SK-N-SH (cell line): Measurements from ENCODE around the gene RABL6. TPM values are rescaled to one million over a fixed set of nuclear protein-coding genes. Genes with fewer than 3 reads are reported as not detected.

Experiments
- CTCF ChIA-PET: fragments of 300-600, 350-600 bp; formaldehyde crosslinking; extraction: SDS; loops from one replicate; lab custom pipeline; 2021; lab: Yijun Ruan, JAX
- POLR2A ChIA-PET: fragments of 350-600 bp; sonication (Branson Sonifier 250); formaldehyde crosslinking; extraction: SDS; loops from one replicate; lab custom pipeline; 2020; ENCODE audit warnings: antibody characterized with exemption, inconsistent platforms; lab: Yijun Ruan, JAX
- DNase-seq: peaks from one replicate; pipeline ENCODE4 v3.0.0; 2012
- H2AFZ ChIP-seq: fragments of 200-600 bp; sonication (generic); 2 replicates; pipeline ENCODE4 v1.8.1; 2016; ENCODE audit warnings: antibody characterized with exemption, mild to moderate bottlenecking, low read depth
- H3F3A ChIP-seq: fragments of 200-600 bp; sonication (generic); replicated peaks from 2 replicates; pipeline ENCODE3; 2016; ENCODE audit warnings: antibody characterized with exemption, mild to moderate bottlenecking; ENCODE audit not compliant: insufficient read depth
- H3K27ac ChIP-seq, 2 experiments: fragments of 200-500 bp in 1 of 2; fragments of 200-600 bp in 1 of 2; sonication (Bioruptor generic) in 1 of 2; sonication (generic), shearing (Covaris generic) in 1 of 2; 2 replicates each; pipeline versions ENCODE4 v1.5.1 to v1.6.1; 2014 to 2016; ENCODE audit warnings: low read depth in 2 of 2, inconsistent platforms in 1 of 2, low read length in 1 of 2, mild to moderate bottlenecking in 1 of 2, mixed read lengths in 1 of 2
- H3K27me3 ChIP-seq: fragments of 200-600 bp; sonication (generic), shearing (Covaris generic); 2 replicates; pipeline ENCODE4 v1.6.1; 2016; ENCODE audit warnings: mixed run types; ENCODE audit not compliant: insufficient read depth
- H3K36me3 ChIP-seq, 2 experiments: fragments of 200-500 bp in 1 of 2; fragments of 200-600 bp in 1 of 2; sonication (Bioruptor generic) in 1 of 2; sonication (generic) in 1 of 2; replicated peaks in 1 of 2; 2 replicates each; pipeline versions ENCODE3 to v1.5.1; 2014 to 2016; ENCODE audit warnings: low read length in 1 of 2, mild to moderate bottlenecking in 1 of 2; ENCODE audit not compliant: insufficient read depth in 2 of 2, control insufficient read depth in 1 of 2
- H3K4me1 ChIP-seq, 2 experiments: fragments of 200-500 bp in 1 of 2; fragments of 200-600 bp in 1 of 2; sonication (Bioruptor generic) in 1 of 2; sonication (generic), shearing (Covaris generic) in 1 of 2; 2 replicates each; pipeline versions ENCODE4 v1.5.1 to v1.6.1; 2014 to 2016; ENCODE audit warnings: low read depth in 1 of 2, low read length in 1 of 2, mixed run types in 1 of 2; ENCODE audit not compliant: insufficient read depth in 2 of 2, control insufficient read depth in 1 of 2
- H3K4me2 ChIP-seq: fragments of 200-600 bp; sonication (generic), shearing (Covaris generic); 2 replicates; pipeline ENCODE4 v1.6.1; 2017; ENCODE audit warnings: mixed run types
- H3K4me3 ChIP-seq, 2 experiments: fragments of 200-500 bp in 1 of 2; fragments of 200-600 bp in 1 of 2; sonication (Bioruptor generic) in 1 of 2; sonication (generic), shearing (Covaris generic) in 1 of 2; 2 replicates each; pipeline versions ENCODE4 v1.5.1 to v1.8.1; 2014 to 2016; ENCODE audit warnings: low read depth in 2 of 2, inconsistent platforms in 1 of 2, low read length in 1 of 2, mild to moderate bottlenecking in 1 of 2, mixed read lengths in 1 of 2, moderate library complexity in 1 of 2
- H3K79me2 ChIP-seq: fragments of 200-600 bp; sonication (generic); 2 replicates; pipeline ENCODE4 v1.8.1; 2017; ENCODE audit warnings: mild to moderate bottlenecking; ENCODE audit not compliant: insufficient read depth
- H3K9ac ChIP-seq: fragments of 200-600 bp; sonication (generic); 2 replicates; pipeline ENCODE4 v1.6.1; 2017; ENCODE audit warnings: mixed run types
- H3K9me2 ChIP-seq: fragments of 200-600 bp; sonication (generic); 2 replicates; pipeline ENCODE4 v1.6.1; 2017; ENCODE audit warnings: mixed run types
- H3K9me3 ChIP-seq: fragments of 200-600 bp; sonication (generic); 2 replicates; pipeline ENCODE4 v1.6.1; 2017; ENCODE audit warnings: mixed run types, mild to moderate bottlenecking, moderate library complexity
- H4K20me1 ChIP-seq: fragments of 200-600 bp; sonication (generic); 2 replicates; pipeline ENCODE4 v1.6.1; 2017; ENCODE audit warnings: mild to moderate bottlenecking, mixed run types; ENCODE audit not compliant: insufficient read depth
- CHD2 ChIP-seq: fragments of 150-350 bp; IDR thresholded peaks from 2 replicates; pipeline ENCODE4 v1.6.1; 2018; ENCODE audit warnings: low read length; ENCODE audit not compliant: partially characterized antibody
- ELF1 ChIP-seq: IDR thresholded peaks from 2 replicates; pipeline ENCODE4 v1.4.0; 2012
- FOXJ3 ChIP-seq: sonication (generic); formaldehyde crosslinking; IDR thresholded peaks from 2 replicates; pipeline ENCODE4 v1.5.1; 2020; ENCODE audit warnings: mild to moderate bottlenecking, missing genetic modification reagents
- FOXM1 ChIP-seq: IDR thresholded peaks from 2 replicates; pipeline ENCODE4 v1.4.0; 2012; ENCODE audit warnings: low read depth, mild to moderate bottlenecking
- GABPA ChIP-seq: IDR thresholded peaks from 2 replicates; pipeline ENCODE4 v1.4.0; 2012; ENCODE audit warnings: low read depth, mild to moderate bottlenecking
- GATA2 ChIP-seq: sonication (generic); formaldehyde crosslinking; IDR thresholded peaks from 2 replicates; pipeline ENCODE4 v1.5.0; 2020; ENCODE audit warnings: mild to moderate bottlenecking, missing genetic modification reagents
- MEF2A ChIP-seq: IDR thresholded peaks from 2 replicates; pipeline ENCODE4 v1.4.0; 2012; ENCODE audit warnings: low read depth, borderline replicate concordance
- MXI1 ChIP-seq: IDR thresholded peaks from 2 replicates; pipeline ENCODE4 v1.6.1; 2012; ENCODE audit warnings: mild to moderate bottlenecking, low read depth, low read length, improper control_type of control experiment
- NRF1 ChIP-seq: IDR thresholded peaks from 2 replicates; pipeline ENCODE4 v1.6.1; 2012; ENCODE audit warnings: low read depth, mild to moderate bottlenecking, low read length
- PBX3 ChIP-seq: IDR thresholded peaks from 2 replicates; pipeline ENCODE4; 2012
- RXRA ChIP-seq: IDR thresholded peaks from 2 replicates; pipeline ENCODE4 v1.4.0; 2012; ENCODE audit warnings: low read depth, mild to moderate bottlenecking, borderline replicate concordance
- SIN3A ChIP-seq: IDR thresholded peaks from 2 replicates; pipeline ENCODE4 v1.6.1; 2012; ENCODE audit warnings: low read depth, mild to moderate bottlenecking, low read length, moderate library complexity, borderline replicate concordance
- TAF1 ChIP-seq: IDR thresholded peaks from 2 replicates; pipeline ENCODE4 v1.6.1; 2012; ENCODE audit warnings: low read depth, mild to moderate bottlenecking, low read length, moderate library complexity, borderline replicate concordance
- TCF12 ChIP-seq: IDR thresholded peaks from 2 replicates; pipeline ENCODE4 v1.4.0; 2012
- USF1 ChIP-seq: IDR thresholded peaks from 2 replicates; pipeline ENCODE4 v1.4.0; 2012; ENCODE audit warnings: low read depth, borderline replicate concordance
- YY1 ChIP-seq: IDR thresholded peaks from 2 replicates; pipeline ENCODE4 v1.4.0; 2012; ENCODE audit warnings: low read depth, mild to moderate bottlenecking
- WGBS: methylation state at CpG from one replicate; pipeline ENCODE4 v1.1.6; 2017; ENCODE audit warnings: low lambda C conversion rate; 5-methylcytosine and 5-hydroxymethylcytosine counted together
- polyA plus RNA-seq, 3 experiments: library from polyadenylated mRNA; depleted of rRNA; stranded (reverse); fragments of >200 nt; gene quantifications; 2 replicates each; pipeline ENCODE4 v1.2.3, GENCODE V29; 2012
- TF ChIP-seq, protein P1 (sequence below): fragments of 150-350 bp; IDR thresholded peaks from 2 replicates; pipeline ENCODE4 v1.6.1; 2016; ENCODE audit warnings: mild to moderate bottlenecking, low read depth, low read length
- TF ChIP-seq, protein P2 (sequence below): fragments of 150-350 bp; IDR thresholded peaks from 2 replicates; pipeline ENCODE4 v1.6.1; 2017; ENCODE audit warnings: antibody characterized with exemption, low read length, low read depth, borderline replicate concordance
- TF ChIP-seq, protein P3 (sequence below): IDR thresholded peaks from 2 replicates; pipeline ENCODE4 v1.4.0; 2012; ENCODE audit warnings: low read depth, borderline replicate concordance

RABL6 gene
- polyA plus RNA-seq, 1 of the 3 experiments (the other 2 are of a cell fraction), result 43.6 TPM

GRCh38 chr9:136775191-136775590 lies 32.6 kb upstream of the RABL6 start:
- H3K4me1 ChIP-seq, result no peaks in the 10 kb centered on the region
- H3K27ac ChIP-seq, result no peak overlapping the region
- ChIA-PET POLR2A (no interaction called here), CTCF (interaction anchor here (0.8 to 8.8 kb wide), 5 partner anchors 9 to 17 kb away, joined by 3 to 57 read pairs (median 5); partner anchors contain the start of gene LCN8)
- no peaks in the 10 kb centered on the region for H3K36me3 ChIP-seq
- peaks cover 28% of the 10 kb centered on the region for H3K27me3 ChIP-seq
- H3K9ac ChIP-seq, result no peak overlapping the region
- TF ChIP-seq SIN3A (no peak), FOXM1 (no peak), ELF1 (no peak), RXRA (no peak), CHD2 (no peak), TCF12 (no peak), YY1 (no peak), MXI1 (no peak), USF1 (no peak), GABPA (no peak), FOXJ3 (CRISPR knock-in tag) (no peak), PBX3 (no peak), GATA2 (no peak)
- no peak overlapping the region for H2AFZ ChIP-seq
- 82% methylated on average over 6 of the region's 6 CpGs for WGBS
- H3K4me3 ChIP-seq, result no peak overlapping the region
- no peak for DNase-seq
- H3K79me2 ChIP-seq, result no peaks in the 10 kb centered on the region
- H3K9me3 ChIP-seq, result no peaks in the 10 kb centered on the region
- no peaks in the 10 kb centered on the region for H3K9me2 ChIP-seq
- H3F3A ChIP-seq, result peaks cover 2% of the 10 kb centered on the region
- H3K4me2 ChIP-seq, result no peak overlapping the region
- no peaks in the 10 kb centered on the region for H4K20me1 ChIP-seq

GRCh38 chr9:136776947-136777346 lies 30.8 kb upstream of the RABL6 start:
- H3K4me1 ChIP-seq, result no peaks in the 10 kb centered on the region
- H2AFZ ChIP-seq, result no peak overlapping the region
- H3K27ac ChIP-seq, result no peak overlapping the region
- no peaks in the 10 kb centered on the region for H3K9me3 ChIP-seq
- no peaks in the 10 kb centered on the region for H4K20me1 ChIP-seq
- H3K9ac ChIP-seq, result no peak overlapping the region
- H3K27me3 ChIP-seq, result peaks cover 42% of the 10 kb centered on the region
- ChIA-PET POLR2A (no interaction called here), CTCF (interaction anchor here (0.8 to 8.8 kb wide), 6 partner anchors 10 to 259 kb away, joined by 3 to 57 read pairs (median 11); partner anchors contain the start of genes ABCA2 and LCN8)
- WGBS, result 64% methylated on average over 7 of the region's 7 CpGs
- H3K79me2 ChIP-seq, result no peaks in the 10 kb centered on the region
- H3K4me3 ChIP-seq, result no peak overlapping the region
- no peak for DNase-seq
- no peaks in the 10 kb centered on the region for H3F3A ChIP-seq
- no peaks in the 10 kb centered on the region for H3K36me3 ChIP-seq
- no peaks in the 10 kb centered on the region for H3K9me2 ChIP-seq
- no peak overlapping the region for H3K4me2 ChIP-seq
- no peak for TF ChIP-seq MEF2A
- no peak for TF ChIP-seq SIN3A
- TF ChIP-seq TCF12, result no peak
- TF ChIP-seq FOXJ3 (CRISPR knock-in tag), result no peak
- no peak for TF ChIP-seq RXRA
- TF ChIP-seq USF1, result no peak
- TF ChIP-seq TAF1, result no peak
- TF ChIP-seq, protein P1, sequence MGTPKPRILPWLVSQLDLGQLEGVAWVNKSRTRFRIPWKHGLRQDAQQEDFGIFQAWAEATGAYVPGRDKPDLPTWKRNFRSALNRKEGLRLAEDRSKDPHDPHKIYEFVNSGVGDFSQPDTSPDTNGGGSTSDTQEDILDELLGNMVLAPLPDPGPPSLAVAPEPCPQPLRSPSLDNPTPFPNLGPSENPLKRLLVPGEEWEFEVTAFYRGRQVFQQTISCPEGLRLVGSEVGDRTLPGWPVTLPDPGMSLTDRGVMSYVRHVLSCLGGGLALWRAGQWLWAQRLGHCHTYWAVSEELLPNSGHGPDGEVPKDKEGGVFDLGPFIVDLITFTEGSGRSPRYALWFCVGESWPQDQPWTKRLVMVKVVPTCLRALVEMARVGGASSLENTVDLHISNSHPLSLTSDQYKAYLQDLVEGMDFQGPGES, result no peak
- TF ChIP-seq FOXM1, result no peak
- TF ChIP-seq, protein P2, sequence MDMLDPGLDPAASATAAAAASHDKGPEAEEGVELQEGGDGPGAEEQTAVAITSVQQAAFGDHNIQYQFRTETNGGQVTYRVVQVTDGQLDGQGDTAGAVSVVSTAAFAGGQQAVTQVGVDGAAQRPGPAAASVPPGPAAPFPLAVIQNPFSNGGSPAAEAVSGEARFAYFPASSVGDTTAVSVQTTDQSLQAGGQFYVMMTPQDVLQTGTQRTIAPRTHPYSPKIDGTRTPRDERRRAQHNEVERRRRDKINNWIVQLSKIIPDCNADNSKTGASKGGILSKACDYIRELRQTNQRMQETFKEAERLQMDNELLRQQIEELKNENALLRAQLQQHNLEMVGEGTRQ, result no peak
- TF ChIP-seq, protein P3, sequence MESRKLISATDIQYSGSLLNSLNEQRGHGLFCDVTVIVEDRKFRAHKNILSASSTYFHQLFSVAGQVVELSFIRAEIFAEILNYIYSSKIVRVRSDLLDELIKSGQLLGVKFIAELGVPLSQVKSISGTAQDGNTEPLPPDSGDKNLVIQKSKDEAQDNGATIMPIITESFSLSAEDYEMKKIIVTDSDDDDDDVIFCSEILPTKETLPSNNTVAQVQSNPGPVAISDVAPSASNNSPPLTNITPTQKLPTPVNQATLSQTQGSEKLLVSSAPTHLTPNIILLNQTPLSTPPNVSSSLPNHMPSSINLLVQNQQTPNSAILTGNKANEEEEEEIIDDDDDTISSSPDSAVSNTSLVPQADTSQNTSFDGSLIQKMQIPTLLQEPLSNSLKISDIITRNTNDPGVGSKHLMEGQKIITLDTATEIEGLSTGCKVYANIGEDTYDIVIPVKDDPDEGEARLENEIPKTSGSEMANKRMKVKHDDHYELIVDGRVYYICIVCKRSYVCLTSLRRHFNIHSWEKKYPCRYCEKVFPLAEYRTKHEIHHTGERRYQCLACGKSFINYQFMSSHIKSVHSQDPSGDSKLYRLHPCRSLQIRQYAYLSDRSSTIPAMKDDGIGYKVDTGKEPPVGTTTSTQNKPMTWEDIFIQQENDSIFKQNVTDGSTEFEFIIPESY, result no peak
- no peak for TF ChIP-seq NRF1
- TF ChIP-seq MXI1, result no peak
